Right lung (tissue), 5 donors: ENCODE results near the gene MOG. TPM values are rescaled to one million over a fixed set of nuclear protein-coding genes. Genes with fewer than 3 reads are reported as not detected.

Experiments used
- polyA plus RNA-seq, 5 donors: library from polyadenylated mRNA; unstranded; fragments of 120-200 nt; gene quantifications; one replicate each; pipeline versions ENCODE4 v1.2.1 to v1.2.3, GENCODE V29; 2013; ENCODE audit warnings: inconsistent platforms in 1 of 5, low replicate concordance in 1 of 5; ENCODE audit not compliant: insufficient read length in 5 of 5, insufficient read depth in 1 of 5

The MOG gene
- polyA plus RNA-seq, 5 donors: 0.13 TPM; not detected in 4

Other genes with a start within 250 kb of the MOG start
- gene OR12D1, start 242.2 kb upstream of the MOG start, polyA plus RNA-seq: not detected
- gene OR10C1, start 217.8 kb upstream of the MOG start, polyA plus RNA-seq: not detected
- gene OR11A1, start 200.0 kb upstream of the MOG start, polyA plus RNA-seq: not detected
- not detected for gene OR2H1, start 199.9 kb upstream of the MOG start, polyA plus RNA-seq
- not detected for gene MAS1L, start 169.1 kb upstream of the MOG start, polyA plus RNA-seq
- 1 to 10 TPM in 3 of 5 donors, under 1 TPM in 2; 0.68 to 2.8 (median 1.6) TPM for gene UBD, start 97.4 kb upstream of the MOG start, polyA plus RNA-seq
- gene OR2H2, start 72.0 kb upstream of the MOG start, polyA plus RNA-seq: under 1 TPM in 4 of 5 donors, not detected in 1; 0.07 to 0.20 (median 0.17) TPM
- gene GABBR1, start 23.9 kb upstream of the MOG start, polyA plus RNA-seq: 100 to 1,000 TPM in 1 of 5 donors, 10 to 100 TPM in 4; 85.5 to 122 (median 88.1) TPM
- gene ZFP57, start 24.1 kb downstream of the MOG start, polyA plus RNA-seq: under 1 TPM in 1 of 5 donors, not detected in 4; 0.61 TPM
- gene HLA-F, start 66.3 kb downstream of the MOG start, polyA plus RNA-seq: 10 to 100 TPM; 15.5 to 20.2 (median 18.3) TPM
- 10 to 100 TPM in 3 of 5 donors, 1 to 10 TPM in 2; 4.6 to 17.0 (median 10.5) TPM for gene HLA-G, start 170.7 kb downstream of the MOG start, polyA plus RNA-seq